Measurements from ENCODE around the gene ERVK3-1.

The ERVK3-1 gene

GRCh38 chr19:58335630-58336029 is 30.5 kb downstream of the ERVK3-1 start:
- Histone ChIP-seq H3K27me3 (ENCODE audit: low read depth, low read length) (no peaks in the 10 kb centered on the region), H3K79me2 (ENCODE audit: low read length) (no peaks in the 10 kb centered on the region)

GRCh38 chr19:58336216-58336615 is 31.0 kb downstream of the ERVK3-1 start:
- Histone ChIP-seq H2AFZ (ENCODE audit: low read depth, low read length) (no peak overlapping the region), H3K79me2 (ENCODE audit: low read length) (no peaks in the 10 kb centered on the region), H3K4me1 (ENCODE audit: low read length) (no peaks in the 10 kb centered on the region), H3K4me2 (ENCODE audit: low read length) (no peak overlapping the region), H3K27me3 (ENCODE audit: low read depth, low read length) (no peaks in the 10 kb centered on the region), H3K4me3 (ENCODE audit: low read length) (no peak overlapping the region), H4K20me1 (ENCODE audit: insufficient read depth, low read length) (no peaks in the 10 kb centered on the region), H3K27ac (ENCODE audit: low read length) (no peak overlapping the region), H3K9me3 (ENCODE audit: insufficient read depth, low read length) (no peaks in the 10 kb centered on the region), H3K9ac (ENCODE audit: low read length) (no peak overlapping the region), H3K36me3 (replicated peaks; ENCODE audit: low read depth, low read length) (peaks cover 17% of the 10 kb centered on the region)
- TF ChIP-seq EZH2phosphoT487 (IDR thresholded peaks at IDR 0.05; ENCODE audit: low read depth) (no peak), CTCF (IDR thresholded peaks at IDR 0.05; ENCODE audit: low read depth, low read length) (no peak)

More at GRCh38 chr19:58335630-58336029, 30.5 kb downstream of the ERVK3-1 start:
- Histone ChIP-seq H4K20me1 (ENCODE audit: insufficient read depth, low read length) (no peaks in the 10 kb centered on the region), H3K4me3 (ENCODE audit: low read length) (no peak overlapping the region), H3K4me1 (ENCODE audit: low read length) (no peaks in the 10 kb centered on the region), H3K9ac (ENCODE audit: low read length) (no peak overlapping the region), H3K4me2 (ENCODE audit: low read length) (no peak overlapping the region), H3K36me3 (replicated peaks; ENCODE audit: low read depth, low read length) (peaks cover 17% of the 10 kb centered on the region), H2AFZ (ENCODE audit: low read depth, low read length) (no peak overlapping the region), H3K27ac (ENCODE audit: low read length) (no peak overlapping the region), H3K9me3 (ENCODE audit: insufficient read depth, low read length) (no peaks in the 10 kb centered on the region)
- TF ChIP-seq EZH2phosphoT487 (IDR thresholded peaks at IDR 0.05; ENCODE audit: low read depth) (no peak), CTCF (IDR thresholded peaks at IDR 0.05; ENCODE audit: low read depth, low read length) (no peak)

- Histone ChIP-seq H3K9me3 (ENCODE audit: insufficient read depth, low read length) (no peaks in the 10 kb centered on the region), H3K27ac (ENCODE audit: low read length) (no peak overlapping the region), H3K27me3 (ENCODE audit: low read depth, low read length) (no peaks in the 10 kb centered on the region), H3K4me1 (ENCODE audit: low read length) (no peaks in the 10 kb centered on the region), H2AFZ (ENCODE audit: low read depth, low read length) (no peak overlapping the region), H3K4me3 (ENCODE audit: low read length) (no peak overlapping the region), H3K9ac (ENCODE audit: low read length) (no peak overlapping the region), H3K79me2 (ENCODE audit: low read length) (no peaks in the 10 kb centered on the region), H4K20me1 (ENCODE audit: insufficient read depth, low read length) (no peaks in the 10 kb centered on the region), H3K36me3 (replicated peaks; ENCODE audit: low read depth, low read length) (peaks cover 17% of the 10 kb centered on the region), H3K4me2 (ENCODE audit: low read length) (no peak overlapping the region)
- TF ChIP-seq CTCF (IDR thresholded peaks at IDR 0.05; ENCODE audit: low read depth, low read length): no peak
- no peak for TF ChIP-seq EZH2phosphoT487 (IDR thresholded peaks at IDR 0.05; ENCODE audit: low read depth)
Measured at GRCh38 chr19:58336820-58337219, 31.6 kb downstream of the ERVK3-1 start.

GRCh38 chr19:58338336-58338735 is 33.2 kb downstream of the ERVK3-1 start:
- Histone ChIP-seq H3K27ac (ENCODE audit: low read length) (no peak overlapping the region), H3K4me3 (ENCODE audit: low read length) (no peak overlapping the region), H3K27me3 (ENCODE audit: low read depth, low read length) (no peaks in the 10 kb centered on the region), H4K20me1 (ENCODE audit: insufficient read depth, low read length) (no peaks in the 10 kb centered on the region), H3K9me3 (ENCODE audit: insufficient read depth, low read length) (no peaks in the 10 kb centered on the region), H3K79me2 (ENCODE audit: low read length) (no peaks in the 10 kb centered on the region), H3K4me2 (ENCODE audit: low read length) (no peak overlapping the region), H3K4me1 (ENCODE audit: low read length) (no peaks in the 10 kb centered on the region), H3K36me3 (replicated peaks; ENCODE audit: low read depth, low read length) (peaks cover 20% of the 10 kb centered on the region), H3K9ac (ENCODE audit: low read length) (no peak overlapping the region), H2AFZ (ENCODE audit: low read depth, low read length) (no peak overlapping the region)
- TF ChIP-seq CTCF (IDR thresholded peaks at IDR 0.05; ENCODE audit: low read depth, low read length): no peak
- no peak for TF ChIP-seq EZH2phosphoT487 (IDR thresholded peaks at IDR 0.05; ENCODE audit: low read depth)

Data from OCI-LY3 (cell line).